HepG2 (cell line): ENCODE data around the gene HTR6. TPM values are rescaled to one million over a fixed set of nuclear protein-coding genes. Genes with fewer than 3 reads are reported as not detected.

Experiments used
- ARHGAP35 ChIP-seq: sonication (generic); formaldehyde crosslinking; IDR thresholded peaks from 2 replicates; pipeline ENCODE4 v1.9.0; 2022; ENCODE audit warnings: mild to moderate bottlenecking, inconsistent platforms, moderate library complexity, missing genetic modification reagents, borderline replicate concordance
- BCL6 ChIP-seq: IDR thresholded peaks from 2 replicates; pipeline ENCODE4 v1.6.1; 2016; ENCODE audit warnings: missing genetic modification reagents, missing compliant biosample characterization
- BORCS8-MEF2B ChIP-seq: sonication (generic); formaldehyde crosslinking; IDR thresholded peaks from 2 replicates; pipeline ENCODE4 v1.8.0; 2022; ENCODE audit warnings: mild to moderate bottlenecking, missing genetic modification reagents
- HMGXB3 ChIP-seq: sonication (generic); formaldehyde crosslinking; IDR thresholded peaks from 2 replicates; pipeline ENCODE4 v1.4.0; 2020; ENCODE audit warnings: missing genetic modification reagents, borderline replicate concordance
- MAZ ChIP-seq, 2 experiments: sonication (generic) in 1 of 2; formaldehyde crosslinking in 1 of 2; IDR thresholded peaks; 2 replicates each; pipeline versions ENCODE4 v1.5.0 to v1.6.1; 2012 to 2020; ENCODE audit warnings: low read depth in 2 of 2, mild to moderate bottlenecking in 2 of 2, borderline replicate concordance in 1 of 2, improper control_type of control experiment in 1 of 2, low read length in 1 of 2, missing genetic modification reagents in 1 of 2, moderate library complexity in 1 of 2
- MYC ChIP-seq: sonication (generic); formaldehyde crosslinking; IDR thresholded peaks from 2 replicates; pipeline ENCODE4 v1.9.0; 2021; ENCODE audit warnings: missing genetic modification reagents, borderline replicate concordance
- NFIC ChIP-seq: IDR thresholded peaks from 2 replicates; pipeline ENCODE4 v1.6.1; 2012; ENCODE audit warnings: mild to moderate bottlenecking, low read length, inconsistent platforms
- PBX2 ChIP-seq: IDR thresholded peaks from 2 replicates; pipeline ENCODE4 v1.6.1; 2016; ENCODE audit warnings: control low read depth
- PHF8 ChIP-seq: sonication (generic); formaldehyde crosslinking; IDR thresholded peaks from 2 replicates; pipeline ENCODE4 v1.5.0; 2020; ENCODE audit warnings: missing genetic modification reagents
- SAP130 ChIP-seq: IDR thresholded peaks from 2 replicates; pipeline ENCODE4 v1.6.1; 2016; ENCODE audit warnings: low read depth
- TBL1XR1 ChIP-seq: fragments of 150-350 bp; IDR thresholded peaks from 2 replicates; pipeline ENCODE4 v1.6.1; 2014; ENCODE audit warnings: borderline replicate concordance, low read length; ENCODE audit not compliant: partially characterized antibody
- TFDP1 ChIP-seq: IDR thresholded peaks from 2 replicates; pipeline ENCODE4 v1.6.1; 2016; ENCODE audit warnings: missing compliant biosample characterization, missing genetic modification reagents, borderline replicate concordance
- ZBTB43 ChIP-seq: sonication (generic); formaldehyde crosslinking; conservative IDR thresholded peaks from 2 replicates; pipeline ENCODE4 v1.4.0; 2020; ENCODE audit warnings: missing genetic modification reagents
- ZNF280B ChIP-seq: sonication (generic); formaldehyde crosslinking; IDR thresholded peaks from 2 replicates; pipeline ENCODE4 v1.5.0; 2020; ENCODE audit warnings: missing genetic modification reagents, mild to moderate bottlenecking, borderline replicate concordance
- polyA plus RNA-seq, 8 experiments: library from polyadenylated mRNA; depleted of rRNA in 3 of 8; stranded (reverse) in 7 of 8; unstranded in 1 of 8; fragments of >200 nt; fragmentation: Illumina TruSeq in 4 of 8; extraction: Trizol in 4 of 8; gene quantifications; 2 replicates each; pipeline versions ENCODE4 v1.2.1 to v1.2.3, GENCODE V29; 2011 to 2016; ENCODE audit warnings: low read depth in 4 of 8, missing spikeins in 1 of 8, mixed read lengths in 1 of 8; ENCODE audit not compliant: insufficient read depth in 1 of 8
- total RNA-seq, 5 experiments: library from RNA; depleted of rRNA; stranded (reverse); fragments of >200 nt; fragmentation: Illumina TruSeq; extraction: Trizol; gene quantifications; 2 replicates each; pipeline ENCODE4 v1.2.3, GENCODE V29; 2016; ENCODE audit warnings: low read depth in 1 of 5

The HTR6 gene
- total and polyA plus RNA-seq, 2 of the 13 experiments (the other 11 are each of a cell fraction or from before 2014, with no cell fraction given): 0.04 TPM; not detected in 1

- TF ChIP-seq ZBTB43 (CRISPR knock-in tag) (no peak), PBX2 (CRISPR knock-in tag) (no peak), HMGXB3 (CRISPR knock-in tag) (0 out of 2 replicates have a peak, but pooled peaks have one; percentile 29), MYC (CRISPR knock-in tag) (no peak), TBL1XR1 (no peak), ZNF280B (CRISPR knock-in tag) (no peak), NFIC (no peak), MAZ (IDR thresholded peaks at IDR 0.05; ENCODE audit: borderline replicate concordance, low read depth, low read length) (no peak), MAZ (CRISPR knock-in tag; IDR thresholded peaks at IDR 0.05; ENCODE audit: low read depth) (0 out of 2 replicates have a peak, but pooled peaks have one; percentile 27), BCL6 (CRISPR knock-in tag) (peak; percentile 43; the same call in 1 of the 2 replicates), TFDP1 (CRISPR knock-in tag) (0 out of 2 replicates have a peak, but pooled peaks have one; percentile 20), SAP130 (0 out of 2 replicates have a peak, but pooled peaks have one; percentile 34), PHF8 (CRISPR knock-in tag) (no peak), BORCS8-MEF2B (CRISPR knock-in tag) (no peak), ARHGAP35 (CRISPR knock-in tag) (no peak)
Observed at GRCh38 chr1:19651141-19651737, 13.4 kb upstream of the HTR6 start (continued).
